DND-41 (cell line): ENCODE data around the gene GRK1.

Source experiments
- ATAC-seq: fragments of 200-7000 bp; cut with Tn5 transposase; 3 replicates; pipeline ENCODE4 v1.9.1; 2021; ENCODE audit warnings: low read depth; ENCODE audit not compliant: insufficient read depth
- DNase-seq: peaks from one replicate; pipeline ENCODE4 v3.0.0-alpha.2; 2020
- H2AFZ ChIP-seq: 2 replicates; pipeline ENCODE4 v1.6.0; 2012; ENCODE audit warnings: low read depth, low read length
- H3K27ac ChIP-seq: 2 replicates; pipeline ENCODE4 v1.5.1; 2012; ENCODE audit warnings: low read length, inconsistent platforms
- H3K27me3 ChIP-seq: fragments of 200-600 bp; sonication (generic); 2 replicates; pipeline ENCODE4 v1.6.0; 2012; ENCODE audit warnings: low read length, mild to moderate bottlenecking, inconsistent platforms; ENCODE audit not compliant: insufficient read depth, poor library complexity
- H3K36me3 ChIP-seq: 2 replicates; pipeline ENCODE4 v1.5.1; 2012; ENCODE audit warnings: low read length, inconsistent platforms; ENCODE audit not compliant: insufficient read depth
- H3K4me1 ChIP-seq: 2 replicates; pipeline ENCODE4 v1.5.1; 2012; ENCODE audit warnings: mild to moderate bottlenecking, low read length; ENCODE audit not compliant: insufficient read depth
- H3K4me2 ChIP-seq: 2 replicates; pipeline ENCODE4 v1.6.0; 2012; ENCODE audit warnings: mild to moderate bottlenecking, moderate library complexity, low read length, inconsistent platforms; ENCODE audit not compliant: insufficient read depth
- H3K4me3 ChIP-seq, 2 experiments: fragments of 200-600 bp in 1 of 2; shearing (Covaris generic) in 1 of 2; 2 replicates each; pipeline ENCODE4 v1.5.1; 2012 to 2016; ENCODE audit warnings: inconsistent platforms in 2 of 2, low read length in 2 of 2, mild to moderate bottlenecking in 2 of 2, low read depth in 1 of 2, moderate library complexity in 1 of 2
- H3K79me2 ChIP-seq: 2 replicates; pipeline ENCODE4 v1.6.0; 2012; ENCODE audit warnings: low read length, inconsistent platforms; ENCODE audit not compliant: insufficient read depth
- H3K9ac ChIP-seq: 2 replicates; pipeline ENCODE4 v1.6.0; 2012; ENCODE audit warnings: low read depth, mild to moderate bottlenecking, inconsistent platforms, low read length, moderate library complexity
- H3K9me3 ChIP-seq: 2 replicates; pipeline ENCODE4 v1.5.1; 2012; ENCODE audit warnings: low read length, moderate library complexity, mild to moderate bottlenecking, inconsistent platforms; ENCODE audit not compliant: insufficient read depth, severe bottlenecking
- H4K20me1 ChIP-seq: 2 replicates; pipeline ENCODE4 v1.6.0; 2012; ENCODE audit warnings: low read length; ENCODE audit not compliant: insufficient read depth
- CTCF ChIP-seq: IDR thresholded peaks from 2 replicates; pipeline ENCODE4 v1.5.1; 2012; ENCODE audit warnings: borderline replicate concordance, low read length, moderate library complexity, mild to moderate bottlenecking; ENCODE audit not compliant: poor library complexity, severe bottlenecking; ENCODE audit errors: extremely low read depth
- EZH2 ChIP-seq: IDR thresholded peaks from 3 replicates; pipeline ENCODE4 v1.6.1; 2012; ENCODE audit warnings: borderline replicate concordance, low read depth, mild to moderate bottlenecking, moderate library complexity, low read length, inconsistent platforms; ENCODE audit not compliant: severe bottlenecking

GRK1 gene

GRCh38 chr13:113664751-113665596, 2.0 kb upstream of the GRK1 start:
- Histone ChIP-seq H3K9ac (no peak overlapping the region), H3K4me1 (no peaks in the 10 kb centered on the region; the same call in 1 of the 2 replicates), H3K27ac (no peak overlapping the region), H3K4me2 (no peak overlapping the region), H3K79me2 (no peaks in the 10 kb centered on the region), H3K9me3 (no peaks in the 10 kb centered on the region), H2AFZ (no peak overlapping the region), H4K20me1 (peaks cover 29% of the 10 kb centered on the region), H3K36me3 (no peaks in the 10 kb centered on the region), H3K4me3 (no peak overlapping the region), H3K27me3 (no peaks in the 10 kb centered on the region)
- DNase-seq (no peak), ATAC-seq (0 out of 3 replicates have a peak, but pooled peaks have one; percentile 23)
- TF ChIP-seq EZH2: no peak
- no peak for TF ChIP-seq CTCF

GRCh38 chr13:113665597-113666328, 1.3 kb upstream of the GRK1 start:
- TF ChIP-seq EZH2 (no peak), CTCF (no peak)
- Histone ChIP-seq H3K36me3 (no peaks in the 10 kb centered on the region), H3K4me3 (no peak overlapping the region), H4K20me1 (peaks cover 29% of the 10 kb centered on the region), H3K9ac (no peak overlapping the region), H2AFZ (no peak overlapping the region), H3K27ac (no peak overlapping the region), H3K27me3 (no peaks in the 10 kb centered on the region), H3K4me1 (no peaks in the 10 kb centered on the region; the same call in 1 of the 2 replicates), H3K79me2 (no peaks in the 10 kb centered on the region), H3K4me2 (no peak overlapping the region), H3K9me3 (no peaks in the 10 kb centered on the region)
- no peak for ATAC-seq
- no peak for DNase-seq

- Histone ChIP-seq H3K9me3 (no peaks in the 10 kb centered on the region), H3K9ac (no peak overlapping the region), H3K36me3 (no peaks in the 10 kb centered on the region), H3K79me2 (no peaks in the 10 kb centered on the region), H3K4me1 (no peaks in the 10 kb centered on the region; the same call in 1 of the 2 replicates), H2AFZ (no peak overlapping the region), H3K4me2 (no peak overlapping the region), H3K27ac (no peak overlapping the region), H3K4me3 (no peak overlapping the region), H3K27me3 (no peaks in the 10 kb centered on the region), H4K20me1 (peaks cover 29% of the 10 kb centered on the region)
- DNase-seq: no peak
- no peak for TF ChIP-seq EZH2
- no peak for TF ChIP-seq CTCF
- ATAC-seq: no peak
Measured at GRCh38 chr13:113666329-113666670, 719 bp upstream of the GRK1 start.
